NT2/D1 (cell line): ENCODE data around the gene BCL7A.

Experiments
- YY1 ChIP-seq: IDR thresholded peaks from 2 replicates; pipeline ENCODE4 v1.6.1; 2011; ENCODE audit not compliant: insufficient read length, insufficient read depth
- ZNF274 ChIP-seq: IDR thresholded peaks from 2 replicates; pipeline ENCODE4 v1.6.1; 2011; ENCODE audit warnings: mild to moderate bottlenecking, low read depth, low read length

- TF ChIP-seq YY1: no peak
- TF ChIP-seq ZNF274: no peak
Observed at GRCh38 chr12:121990692-121991603, 30.7 kb upstream of the BCL7A start.
